Right kidney (tissue), 1 donor: ENCODE results near the gene RPAP3.
A peak's percentile ranks its signal among the peaks of the same experiment; 100 is the strongest.

Source experiments
- DNase-seq: peaks from one replicate; pipeline ENCODE4 v3.0.0-alpha.2; 2016

Gene RPAP3

GRCh38 chr12:47743311-47743860 lies 37.6 kb upstream of the RPAP3 start:
- no peak for DNase-seq

GRCh38 chr12:47742253-47742825 lies 36.5 kb upstream of the RPAP3 start:
- no peak for DNase-seq

GRCh38 chr12:47741340-47741703 lies 35.5 kb upstream of the RPAP3 start:
- DNase-seq: no peak

GRCh38 chr12:47740606-47741339 lies 34.9 kb upstream of the RPAP3 start:
- peak; percentile 54 for DNase-seq

- no peak for DNase-seq
These were observed 34.1 kb upstream of the RPAP3 start for GRCh38 chr12:47739979-47740378.

GRCh38 chr12:47739297-47739696 lies 33.5 kb upstream of the RPAP3 start:
- no peak for DNase-seq

GRCh38 chr12:47737936-47738594 lies 32.2 kb upstream of the RPAP3 start:
- no peak for DNase-seq

GRCh38 chr12:47736877-47737676 lies 31.2 kb upstream of the RPAP3 start:
- peak; percentile 68 for DNase-seq

GRCh38 chr12:47736216-47736615 lies 30.4 kb upstream of the RPAP3 start:
- DNase-seq: no peak

GRCh38 chr12:47735649-47736048 lies 29.8 kb upstream of the RPAP3 start:
- no peak for DNase-seq

GRCh38 chr12:47734725-47735480 lies 29.1 kb upstream of the RPAP3 start:
- peak; percentile 56 for DNase-seq

- no peak for DNase-seq
These were observed 27.3 kb upstream of the RPAP3 start for GRCh38 chr12:47733142-47733541.

- DNase-seq: no peak
These were observed 26.7 kb upstream of the RPAP3 start for GRCh38 chr12:47732504-47732903.

- no peak for DNase-seq
These were observed 25.9 kb upstream of the RPAP3 start for GRCh38 chr12:47731723-47732122.

GRCh38 chr12:47730341-47730744 lies 24.5 kb upstream of the RPAP3 start:
- DNase-seq: no peak

GRCh38 chr12:47729233-47729632 lies 23.4 kb upstream of the RPAP3 start:
- DNase-seq: no peak

GRCh38 chr12:47725893-47726292 lies 20.1 kb upstream of the RPAP3 start:
- no peak for DNase-seq

GRCh38 chr12:47725091-47725772 lies 19.4 kb upstream of the RPAP3 start, which contains the start of gene ENDOU:
ENDOU (minus strand) TSS chr12:47725490; CDS start chr12:47725413, 77 bp downstream.
- DNase-seq: no peak

- no peak for DNase-seq
These were observed 17.3 kb upstream of the RPAP3 start for GRCh38 chr12:47722941-47723631.

- DNase-seq: no peak
These were observed 16.5 kb upstream of the RPAP3 start for GRCh38 chr12:47722136-47722834.
